ENCODE measurements around the gene CSNK1G1.

The CSNK1G1 gene

GRCh38 chr15:64369078-64369607 is 13.2 kb upstream of the CSNK1G1 start:
- DNase-seq (ENCODE audit: low read depth): peak; percentile 78
- no peak overlapping the region for H3K4me3 ChIP-seq (ENCODE audit: low read depth, low read length)
- TF ChIP-seq, protein P1, sequence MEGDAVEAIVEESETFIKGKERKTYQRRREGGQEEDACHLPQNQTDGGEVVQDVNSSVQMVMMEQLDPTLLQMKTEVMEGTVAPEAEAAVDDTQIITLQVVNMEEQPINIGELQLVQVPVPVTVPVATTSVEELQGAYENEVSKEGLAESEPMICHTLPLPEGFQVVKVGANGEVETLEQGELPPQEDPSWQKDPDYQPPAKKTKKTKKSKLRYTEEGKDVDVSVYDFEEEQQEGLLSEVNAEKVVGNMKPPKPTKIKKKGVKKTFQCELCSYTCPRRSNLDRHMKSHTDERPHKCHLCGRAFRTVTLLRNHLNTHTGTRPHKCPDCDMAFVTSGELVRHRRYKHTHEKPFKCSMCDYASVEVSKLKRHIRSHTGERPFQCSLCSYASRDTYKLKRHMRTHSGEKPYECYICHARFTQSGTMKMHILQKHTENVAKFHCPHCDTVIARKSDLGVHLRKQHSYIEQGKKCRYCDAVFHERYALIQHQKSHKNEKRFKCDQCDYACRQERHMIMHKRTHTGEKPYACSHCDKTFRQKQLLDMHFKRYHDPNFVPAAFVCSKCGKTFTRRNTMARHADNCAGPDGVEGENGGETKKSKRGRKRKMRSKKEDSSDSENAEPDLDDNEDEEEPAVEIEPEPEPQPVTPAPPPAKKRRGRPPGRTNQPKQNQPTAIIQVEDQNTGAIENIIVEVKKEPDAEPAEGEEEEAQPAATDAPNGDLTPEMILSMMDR (conservative IDR thresholded peaks at IDR 0.05; ENCODE audit: low read depth, low read length): no peak

- DNase-seq (ENCODE audit: low read depth): no peak
- no peak overlapping the region for H3K4me3 ChIP-seq (ENCODE audit: low read depth, low read length)
- TF ChIP-seq, protein P1 (conservative IDR thresholded peaks at IDR 0.05; ENCODE audit: low read depth, low read length): no peak
Observed at GRCh38 chr15:64361259-64361658, 5.3 kb upstream of the CSNK1G1 start.

- peak overlapping the region; percentile 91 for H3K4me3 ChIP-seq (ENCODE audit: low read depth, low read length)
- no peak for DNase-seq (ENCODE audit: low read depth)
- TF ChIP-seq, protein P1 (conservative IDR thresholded peaks at IDR 0.05; ENCODE audit: low read depth, low read length): no peak
Observed at GRCh38 chr15:64356710-64357040, 702 bp upstream of the CSNK1G1 start.

DNA sequence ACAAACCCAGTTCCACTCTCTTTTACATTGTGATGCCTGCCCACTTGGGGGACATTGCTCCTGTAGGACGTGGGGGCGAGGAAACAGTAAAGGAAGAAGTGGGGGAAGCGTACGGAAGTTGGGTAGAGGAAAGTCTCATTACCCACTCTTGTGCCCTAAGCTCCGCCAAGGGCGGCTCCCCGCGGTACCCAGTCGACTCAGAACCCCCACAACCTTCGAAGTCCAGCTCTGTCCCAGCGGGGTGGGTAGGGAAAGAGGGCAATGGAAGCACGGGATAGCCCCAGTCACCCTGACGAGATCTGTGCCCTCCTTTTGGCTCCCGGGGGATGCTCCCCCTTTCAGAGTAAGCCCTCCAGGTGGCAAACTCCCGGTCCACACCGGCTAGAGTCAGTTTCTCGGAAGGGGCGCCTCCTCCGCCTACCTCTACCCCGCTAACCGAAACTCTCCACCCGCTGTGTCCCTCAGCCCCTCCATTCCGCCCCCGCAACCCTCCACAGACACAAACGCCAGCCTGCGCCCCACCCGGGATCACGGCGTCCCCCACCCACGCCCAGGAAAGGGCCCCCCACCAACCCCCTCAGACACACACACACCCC is 527 bp downstream of the CSNK1G1 start:
- TF ChIP-seq, protein P1 (conservative IDR thresholded peaks at IDR 0.05; ENCODE audit: low read depth, low read length): no peak
- DNase-seq (ENCODE audit: low read depth): no peak
- peak overlapping the region; percentile 91 for H3K4me3 ChIP-seq (ENCODE audit: low read depth, low read length)

GRCh38 chr15:64354688-64355344 is 1.2 kb downstream of the CSNK1G1 start:
- TF ChIP-seq, protein P1 (conservative IDR thresholded peaks at IDR 0.05; ENCODE audit: low read depth, low read length): no peak
- DNase-seq (ENCODE audit: low read depth): no peak
- peak overlapping the region; percentile 91 for H3K4me3 ChIP-seq (ENCODE audit: low read depth, low read length)

DNA sequence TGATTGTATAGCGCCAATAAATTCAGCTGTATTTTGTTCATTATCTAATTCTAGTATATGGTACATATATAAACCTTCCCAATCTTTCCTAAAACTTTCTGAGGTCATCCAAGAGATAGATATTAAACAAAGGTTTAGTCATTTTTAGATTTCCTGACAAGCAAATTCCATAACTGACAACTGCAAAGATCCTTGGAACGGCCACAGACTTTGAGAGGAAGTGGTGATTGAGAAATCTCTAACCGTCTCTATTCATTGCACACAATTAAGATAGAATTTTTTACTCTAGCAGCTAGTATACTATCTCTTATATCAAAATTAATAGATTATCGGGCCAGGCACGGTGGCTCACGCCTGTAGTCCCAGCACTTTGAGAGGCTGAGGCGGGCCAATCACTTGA is 4.7 kb downstream of the CSNK1G1 start:
- TF ChIP-seq, protein P1 (conservative IDR thresholded peaks at IDR 0.05; ENCODE audit: low read depth, low read length): no peak
- H3K4me3 ChIP-seq (ENCODE audit: low read depth, low read length): no peak overlapping the region
- no peak for DNase-seq (ENCODE audit: low read depth)

- DNase-seq (ENCODE audit: low read depth): no peak
- H3K4me3 ChIP-seq (ENCODE audit: low read depth, low read length): no peak overlapping the region
- TF ChIP-seq, protein P1 (conservative IDR thresholded peaks at IDR 0.05; ENCODE audit: low read depth, low read length): no peak
Observed at GRCh38 chr15:64349375-64349774, 6.6 kb downstream of the CSNK1G1 start.

Data from choroid plexus epithelial cell (primary cell).